ENCODE results near the gene DYRK4.

DYRK4 gene

GRCh38 chr12:4539167-4539870 is 22.7 kb upstream of the DYRK4 start:
- ChIA-PET CTCF (no interaction called here), POLR2A (interaction anchor here (1.3 kb wide), 1 partner anchor 217 kb away, joined by 3 read pairs; no protein-coding TSS in a partner anchor)
- no peak for TF ChIP-seq L3MBTL2 (conservative IDR thresholded peaks at IDR 0.05)
- TF ChIP-seq ZNF384 (IDR thresholded peaks at IDR 0.05), result no peak
- TF ChIP-seq PKNOX1 (IDR thresholded peaks at IDR 0.05), result no peak
- TF ChIP-seq FOXM1 (IDR thresholded peaks at IDR 0.05; ENCODE audit: borderline replicate concordance), result no peak
- TF ChIP-seq CTBP1 (IDR thresholded peaks at IDR 0.05; ENCODE audit: borderline replicate concordance), result no peak
- TF ChIP-seq LEF1 (IDR thresholded peaks at IDR 0.05; ENCODE audit: borderline replicate concordance), result no peak

GRCh38 chr12:4540170-4540569 is 21.8 kb upstream of the DYRK4 start:
- ChIA-PET CTCF (no interaction called here), POLR2A (interaction anchor here (0.7 kb wide), 2 partner anchors 10 to 108 kb away, joined by 3 read pairs; partner anchors contain the start of gene AKAP3)
- DNase-seq (ENCODE audit: extremely low spot score), result no peak
- TF ChIP-seq ZNF384 (IDR thresholded peaks at IDR 0.05), result no peak
- TF ChIP-seq TARDBP (IDR thresholded peaks at IDR 0.05), result no peak
- TF ChIP-seq BHLHE40 (IDR thresholded peaks at IDR 0.05; ENCODE audit: borderline replicate concordance), result no peak
- TF ChIP-seq ARNT (IDR thresholded peaks at IDR 0.05), result no peak
- no peak for TF ChIP-seq LEF1 (IDR thresholded peaks at IDR 0.05; ENCODE audit: borderline replicate concordance)
- no peak for TF ChIP-seq NFRKB (IDR thresholded peaks at IDR 0.05)
- no peak for TF ChIP-seq ELF4 (IDR thresholded peaks at IDR 0.05)
- no peak for TF ChIP-seq SUZ12 (IDR thresholded peaks at IDR 0.05)
- TF ChIP-seq L3MBTL2 (conservative IDR thresholded peaks at IDR 0.05), result no peak
- TF ChIP-seq FOXM1 (IDR thresholded peaks at IDR 0.05; ENCODE audit: borderline replicate concordance), result no peak
- TF ChIP-seq HDGF (IDR thresholded peaks at IDR 0.05; ENCODE audit: borderline replicate concordance), result no peak
- no peak for TF ChIP-seq PKNOX1 (IDR thresholded peaks at IDR 0.05)
- no peak for TF ChIP-seq SP1 (IDR thresholded peaks at IDR 0.05)
- no peak for TF ChIP-seq FOXK2 (IDR thresholded peaks at IDR 0.05)

More at GRCh38 chr12:4539167-4539870, 22.7 kb upstream of the DYRK4 start:
- no peak for DNase-seq (ENCODE audit: extremely low spot score)

- ChIA-PET POLR2A (interaction anchor here (0.7 kb wide), 2 partner anchors 9 to 108 kb away, joined by 3 read pairs; partner anchors contain the start of gene AKAP3), CTCF (no interaction called here)
- DNase-seq (ENCODE audit: extremely low spot score), result no peak
- TF ChIP-seq CTBP1 (IDR thresholded peaks at IDR 0.05; ENCODE audit: borderline replicate concordance) (no peak), PKNOX1 (IDR thresholded peaks at IDR 0.05) (no peak), ARNT (IDR thresholded peaks at IDR 0.05) (no peak), SP1 (IDR thresholded peaks at IDR 0.05) (no peak), HDGF (IDR thresholded peaks at IDR 0.05; ENCODE audit: borderline replicate concordance) (no peak), ZNF384 (IDR thresholded peaks at IDR 0.05) (no peak), LEF1 (IDR thresholded peaks at IDR 0.05; ENCODE audit: borderline replicate concordance) (no peak), NFRKB (IDR thresholded peaks at IDR 0.05) (no peak), SUZ12 (IDR thresholded peaks at IDR 0.05) (no peak), FOXM1 (IDR thresholded peaks at IDR 0.05; ENCODE audit: borderline replicate concordance) (no peak), FOXA1 (IDR thresholded peaks at IDR 0.05) (no peak), BHLHE40 (IDR thresholded peaks at IDR 0.05; ENCODE audit: borderline replicate concordance) (no peak)
These were observed 21.4 kb upstream of the DYRK4 start for GRCh38 chr12:4540638-4541037.

GRCh38 chr12:4545195-4545594 is 16.8 kb upstream of the DYRK4 start:
- TF ChIP-seq ZNF384 (IDR thresholded peaks at IDR 0.05), result no peak
- no peak for TF ChIP-seq BHLHE40 (IDR thresholded peaks at IDR 0.05; ENCODE audit: borderline replicate concordance)
- TF ChIP-seq SP1 (IDR thresholded peaks at IDR 0.05), result no peak
- TF ChIP-seq FOXA1 (IDR thresholded peaks at IDR 0.05), result no peak
- no peak for TF ChIP-seq SUZ12 (IDR thresholded peaks at IDR 0.05)
- TF ChIP-seq FOXK2 (IDR thresholded peaks at IDR 0.05), result no peak
- TF ChIP-seq ARNT (IDR thresholded peaks at IDR 0.05), result no peak
- DNase-seq (ENCODE audit: extremely low spot score), result no peak
- CTCF ChIA-PET, result no interaction called here
- POLR2A ChIA-PET, result no interaction called here

GRCh38 chr12:4552191-4552590 is 9.8 kb upstream of the DYRK4 start:
- no peak for DNase-seq (ENCODE audit: extremely low spot score)
- TF ChIP-seq BHLHE40 (IDR thresholded peaks at IDR 0.05; ENCODE audit: borderline replicate concordance) (no peak), FOXM1 (IDR thresholded peaks at IDR 0.05; ENCODE audit: borderline replicate concordance) (no peak), FOXA1 (IDR thresholded peaks at IDR 0.05) (no peak), ELF4 (IDR thresholded peaks at IDR 0.05) (no peak), NFRKB (IDR thresholded peaks at IDR 0.05) (no peak), LEF1 (IDR thresholded peaks at IDR 0.05; ENCODE audit: borderline replicate concordance) (no peak), ZNF384 (IDR thresholded peaks at IDR 0.05) (no peak), L3MBTL2 (conservative IDR thresholded peaks at IDR 0.05) (no peak), ARNT (IDR thresholded peaks at IDR 0.05) (no peak), TARDBP (IDR thresholded peaks at IDR 0.05) (no peak), FOXK2 (IDR thresholded peaks at IDR 0.05) (no peak), PKNOX1 (IDR thresholded peaks at IDR 0.05) (no peak), CTBP1 (IDR thresholded peaks at IDR 0.05; ENCODE audit: borderline replicate concordance) (no peak), SUZ12 (IDR thresholded peaks at IDR 0.05) (no peak)
- ChIA-PET POLR2A (interaction anchor here (1.0 kb wide), 1 partner anchor 10 kb away, joined by 3 read pairs; the partner anchor contains the start of gene DYRK4), CTCF (no interaction called here)

Data from HEK293T (cell line).